GM19025 (cell line): ENCODE measurements around the gene TMEM192.
"Not testable (repeated sequence)": the region's sequence is repeated elsewhere in the genome, so short reads cannot be mapped to it uniquely, and the experiment has no call there.

ENCODE experiments used
- ATAC-seq: cut with Tn5 transposase; IDR thresholded peaks from one replicate; pipeline ENCODE4 v1.9.1; 2021; ENCODE audit warnings: mild to moderate bottlenecking, low read depth, moderate library complexity; ENCODE audit not compliant: unreplicated experiment

TMEM192 gene

DNA sequence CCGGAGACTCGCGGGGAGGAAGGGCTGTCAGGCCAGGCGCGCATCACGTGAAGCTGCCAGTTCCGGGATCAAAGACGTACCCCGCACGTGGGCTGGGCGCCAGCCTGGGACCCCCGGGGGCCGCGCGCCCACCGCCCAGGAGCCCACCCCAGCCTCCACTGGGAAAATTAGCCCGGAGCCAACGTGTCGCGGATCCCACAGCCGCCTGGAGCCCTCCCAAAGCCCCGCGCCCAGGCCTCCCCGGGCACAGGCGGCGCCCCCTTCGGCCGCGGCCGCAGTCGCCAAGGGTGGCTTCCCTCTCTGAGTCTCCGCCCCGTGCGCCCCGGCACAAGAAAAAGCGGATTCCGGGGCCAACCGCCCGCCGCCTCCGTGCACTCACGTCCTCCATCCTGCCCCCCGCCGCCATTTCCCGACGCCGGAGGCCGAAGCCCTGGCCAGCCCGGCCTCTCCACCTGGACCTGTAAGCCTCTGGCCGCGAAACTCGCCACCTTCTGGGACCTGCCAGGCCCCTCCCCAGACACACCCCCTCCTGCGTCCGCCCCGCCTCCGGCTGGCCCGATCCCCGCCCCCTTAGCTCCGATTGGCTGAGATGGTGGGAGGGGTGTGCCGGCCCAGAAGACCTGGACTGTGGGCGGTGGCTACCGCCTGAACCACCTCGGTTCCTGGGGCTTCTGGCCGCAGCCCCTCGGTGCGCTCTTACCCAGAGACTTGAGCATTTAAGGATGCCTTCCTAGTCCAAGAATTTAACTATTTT lies at the start of gene TMEM192:
TMEM192 (minus strand) TSS at position 493 of the 754 bp plus-strand sequence; CDS start at position 406, 87 bp downstream.
- peak; percentile 95 for ATAC-seq

DNA sequence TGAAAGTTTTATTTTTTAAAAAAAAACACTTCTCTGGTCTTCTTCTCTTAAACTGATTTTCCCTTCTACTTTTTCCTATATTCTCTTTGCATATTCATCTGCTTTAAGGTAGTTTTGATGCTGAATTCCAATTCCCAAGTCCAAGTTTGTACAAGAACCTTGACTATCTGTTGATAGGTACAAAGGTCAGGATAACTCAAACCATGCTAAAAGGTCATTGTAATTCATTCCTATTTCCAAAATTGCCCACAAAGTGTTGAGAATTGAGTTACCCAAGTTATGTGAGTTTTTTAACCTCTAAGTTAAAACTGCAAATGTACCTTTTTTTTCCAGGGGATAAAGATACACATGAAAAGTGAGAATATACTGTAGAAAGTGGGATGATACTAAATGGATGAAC lies 46.1 kb upstream of the TMEM192 start:
- no peak for ATAC-seq

DNA sequence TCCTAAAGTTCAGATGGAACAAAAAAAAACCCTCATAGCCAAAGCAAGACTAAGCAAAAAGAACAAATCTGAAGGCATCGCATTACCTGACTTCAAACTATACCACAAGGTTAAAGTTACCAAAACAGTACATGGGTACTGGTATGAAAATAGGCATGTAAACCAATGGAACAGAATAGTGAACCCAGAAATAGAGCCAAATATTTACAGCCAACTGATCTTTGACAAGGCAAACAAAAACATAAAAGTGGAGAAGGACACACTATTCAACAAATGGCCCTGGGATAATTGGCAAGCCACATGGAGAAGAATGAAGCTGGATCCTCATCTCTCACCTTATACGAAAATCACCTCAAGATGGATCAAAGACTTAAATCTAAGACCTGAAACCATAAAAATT lies 44.2 kb upstream of the TMEM192 start:
- ATAC-seq: no peak

GRCh38 chr4:165154482-165154881 lies 41.8 kb upstream of the TMEM192 start:
- no peak for ATAC-seq

GRCh38 chr4:165152527-165152926 lies 39.9 kb upstream of the TMEM192 start:
- ATAC-seq: no peak

- ATAC-seq: no peak
These were observed 39.1 kb upstream of the TMEM192 start for GRCh38 chr4:165151734-165152133.

- ATAC-seq: no peak
These were observed 37.9 kb upstream of the TMEM192 start for GRCh38 chr4:165150545-165150944.

DNA sequence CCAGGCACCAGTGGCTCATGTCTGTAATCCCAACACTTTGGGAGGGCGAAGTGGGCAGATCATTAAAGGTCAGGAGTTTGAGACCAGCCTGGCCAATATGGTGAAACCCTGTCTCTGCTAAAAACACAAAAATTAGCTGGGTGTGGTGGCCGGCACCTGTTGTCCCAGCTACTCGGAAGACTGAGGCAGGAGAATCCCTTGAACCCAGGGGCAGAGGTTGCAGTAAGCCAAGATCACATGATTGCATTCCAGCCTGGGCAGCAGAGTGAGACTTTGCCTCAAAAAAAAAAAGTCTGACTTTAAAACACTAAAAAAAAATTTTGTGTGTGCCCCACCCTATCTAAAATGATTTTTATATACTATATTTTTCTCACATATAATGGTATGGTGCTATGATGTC lies 26.2 kb upstream of the TMEM192 start:
- ATAC-seq: no peak

GRCh38 chr4:165137205-165137604 lies 24.5 kb upstream of the TMEM192 start:
- ATAC-seq: no peak

- no peak for ATAC-seq
These were observed 23.9 kb upstream of the TMEM192 start for GRCh38 chr4:165136529-165136928.

- no peak for ATAC-seq
These were observed 20.5 kb upstream of the TMEM192 start for GRCh38 chr4:165133150-165133549.

- ATAC-seq: peak; percentile 69
These were observed 18.7 kb upstream of the TMEM192 start for GRCh38 chr4:165131247-165131832.

GRCh38 chr4:165129924-165130323 lies 17.3 kb upstream of the TMEM192 start:
- ATAC-seq: no peak

GRCh38 chr4:165125869-165126499 lies 13.3 kb upstream of the TMEM192 start:
- not testable (repeated sequence) for ATAC-seq

- ATAC-seq: no peak
These were observed 11.8 kb upstream of the TMEM192 start for GRCh38 chr4:165124488-165124887.

DNA sequence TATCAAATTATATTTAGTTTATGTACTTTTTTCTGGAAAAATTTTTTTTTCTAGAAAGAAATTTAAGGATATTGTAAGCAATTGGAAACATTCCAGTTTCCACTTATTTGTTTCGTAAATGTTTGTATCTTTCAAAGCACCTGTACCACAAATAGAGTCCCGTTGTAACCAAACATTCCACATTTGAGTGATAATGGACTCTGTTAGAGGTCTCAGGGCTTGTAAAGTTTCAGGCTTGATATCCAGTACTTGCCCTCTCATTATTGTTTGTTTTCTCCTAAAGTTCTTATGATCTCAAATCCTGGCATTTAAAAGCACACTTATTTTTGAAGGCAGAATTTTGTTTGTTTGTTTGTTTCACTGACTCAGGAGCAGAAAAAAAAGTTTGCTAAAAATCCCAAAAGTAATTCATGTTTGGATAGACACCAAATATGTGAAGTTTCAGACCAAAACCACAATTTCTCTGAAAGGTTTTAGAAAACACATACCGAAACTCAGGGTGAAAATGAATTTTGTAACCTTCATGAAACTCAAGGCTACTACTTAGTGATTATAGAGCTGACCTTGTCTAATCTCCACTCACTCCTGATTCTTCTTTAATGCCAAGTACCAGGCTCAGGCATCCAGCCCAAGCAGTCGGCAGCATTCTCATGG lies 5.7 kb upstream of the TMEM192 start:
- peak; percentile 79 for ATAC-seq

GRCh38 chr4:165115301-165115700 lies 2.6 kb upstream of the TMEM192 start:
- ATAC-seq: no peak

- ATAC-seq: no peak
These were observed 723 bp downstream of the TMEM192 start for GRCh38 chr4:165111906-165112367.

GRCh38 chr4:165106518-165106917 lies 6.1 kb downstream of the TMEM192 start:
- ATAC-seq: no peak

- ATAC-seq: no peak
These were observed 11.0 kb downstream of the TMEM192 start for GRCh38 chr4:165101641-165102040.

DNA sequence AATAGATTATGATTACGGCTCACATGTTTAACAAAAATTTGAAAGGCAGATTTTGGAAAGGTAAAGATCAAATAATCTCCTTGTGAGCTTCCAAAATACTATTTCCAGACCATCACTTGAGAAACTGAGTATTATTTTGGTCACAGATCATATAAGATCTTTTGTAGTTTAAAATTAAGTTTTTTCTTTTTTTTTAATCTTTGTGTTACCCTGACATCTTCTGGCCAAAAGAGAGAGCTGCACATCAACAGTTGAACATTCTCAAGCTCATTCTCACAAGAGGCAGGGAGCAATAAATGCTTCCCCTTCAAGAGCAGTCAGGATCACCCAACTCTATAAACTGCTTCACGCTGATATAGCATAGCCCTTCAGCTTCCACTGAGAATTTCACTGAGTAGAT lies 15.9 kb downstream of the TMEM192 start:
- ATAC-seq: no peak
